Liver (tissue), 3 donors: ENCODE results near the gene GPR32.

Experiments used
- ATF3 ChIP-seq: IDR thresholded peaks from 2 replicates; pipeline ENCODE4 v1.6.1; 2016; ENCODE audit warnings: antibody characterized with exemption
- CTCF ChIP-seq: fragments of 150-350 bp; IDR thresholded peaks from 2 replicates; pipeline ENCODE4 v1.5.1; 2017; ENCODE audit warnings: improper control_type of control experiment, low read depth, low read length; ENCODE audit not compliant: missing input control
- EGR1 ChIP-seq, 2 donors: IDR thresholded peaks; 2 replicates each; pipeline ENCODE4 v1.6.1; 2016 to 2018; ENCODE audit warnings: antibody characterized with exemption in 2 of 2, low read depth in 2 of 2
- GABPA ChIP-seq, 2 donors: IDR thresholded peaks in 1 of 2; conservative IDR thresholded peaks in 1 of 2; 2 replicates each; pipeline ENCODE4 v1.6.1; 2016; ENCODE audit warnings: antibody characterized with exemption in 2 of 2, mild to moderate bottlenecking in 1 of 2, moderate library complexity in 1 of 2
- HNF4G ChIP-seq: IDR thresholded peaks from 2 replicates; pipeline ENCODE4 v1.6.1; 2016; ENCODE audit warnings: antibody characterized with exemption
- JUND ChIP-seq, 2 donors: IDR thresholded peaks; 2 replicates each; pipeline ENCODE4 v1.6.1; 2016; ENCODE audit warnings: antibody characterized with exemption in 2 of 2
- MAX ChIP-seq: IDR thresholded peaks from 2 replicates; pipeline ENCODE4 v1.6.1; 2016; ENCODE audit warnings: antibody characterized with exemption
- REST ChIP-seq: IDR thresholded peaks from 2 replicates; pipeline ENCODE4 v1.6.1; 2016; ENCODE audit warnings: antibody characterized with exemption, mild to moderate bottlenecking
- SP1 ChIP-seq: IDR thresholded peaks from 2 replicates; pipeline ENCODE4 v1.6.1; 2018; ENCODE audit warnings: antibody characterized with exemption, mild to moderate bottlenecking
- TAF1 ChIP-seq: conservative IDR thresholded peaks from 2 replicates; pipeline ENCODE4 v1.6.1; 2016; ENCODE audit warnings: antibody characterized with exemption, mild to moderate bottlenecking
- YY1 ChIP-seq: IDR thresholded peaks from 2 replicates; pipeline ENCODE4 v1.6.1; 2016; ENCODE audit warnings: antibody characterized with exemption, mild to moderate bottlenecking
- ZBTB33 ChIP-seq: IDR thresholded peaks from 2 replicates; pipeline ENCODE4 v1.6.1; 2016; ENCODE audit warnings: antibody characterized with exemption
- donor health status: healthy.
- donor health status: healthy.

- no peak for TF ChIP-seq CTCF
- TF ChIP-seq JUND (IDR thresholded peaks at IDR 0.05) = no peak
- no peak for TF ChIP-seq TAF1
- TF ChIP-seq EGR1 (IDR thresholded peaks at IDR 0.05; ENCODE audit: low read depth in 2 of 2) = no peak
- TF ChIP-seq SP1 = no peak
- no peak for TF ChIP-seq REST
- no peak for TF ChIP-seq GABPA (IDR thresholded peaks at IDR 0.05 in 1 of 2, conservative IDR thresholded peaks at IDR 0.05 in 1 of 2)
- TF ChIP-seq HNF4G = no peak
- no peak for TF ChIP-seq YY1
- TF ChIP-seq ATF3 = no peak
- TF ChIP-seq MAX = no peak
- TF ChIP-seq ZBTB33 = no peak
Measured at GRCh38 chr19:50814883-50815282, 44.6 kb downstream of the GPR32 start.
